Measurements from ENCODE around the gene NRXN3. TPM values are rescaled to one million over a fixed set of nuclear protein-coding genes. Genes with fewer than 3 reads are reported as not detected.

Gene NRXN3
- total RNA-seq, 1 experiment from 2014 or later, result not detected

- Histone ChIP-seq H3K27ac (ENCODE audit: low read depth, low read length) (no peak overlapping the region), H4K20me1 (ENCODE audit: insufficient read depth) (no peaks in the 10 kb centered on the region), H3K4me1 (ENCODE audit: control insufficient read depth in 1 of 2, insufficient read depth in 2 of 2, low read length in 2 of 2) (no peaks in the 10 kb centered on the region), H3K9ac (ENCODE audit: low read length) (no peak overlapping the region), H3K36me3 (ENCODE audit: control insufficient read depth in 1 of 2, insufficient read depth in 2 of 2, low read length in 2 of 2) (no peaks in the 10 kb centered on the region), H3K4me3 (replicated peaks in 1 of 2; ENCODE audit: low read depth in 1 of 2, low read length in 2 of 2) (no peak overlapping the region), H3K9me3 (ENCODE audit: control insufficient read depth in 1 of 2, insufficient read depth in 1 of 2, low read depth in 1 of 2, low read length in 2 of 2) (peaks cover 0 to 39% of the 10 kb centered on the region in 2 experiments; a peak in 2 of 4 replicates), H3K27me3 (ENCODE audit: insufficient read depth, low read length) (no peaks in the 10 kb centered on the region), H3K4me2 (ENCODE audit: low read length) (no peak overlapping the region), H2AFZ (ENCODE audit: low read depth, low read length, poor library complexity, severe bottlenecking) (no peak overlapping the region), H3K79me2 (ENCODE audit: insufficient read depth, low read length) (no peaks in the 10 kb centered on the region), H3K9me2 (ENCODE audit: insufficient read depth) (no peaks in the 10 kb centered on the region)
- TF ChIP-seq ATF3 (IDR thresholded peaks at IDR 0.05), result no peak
- no peak for TF ChIP-seq TCF7L2 (IDR thresholded peaks at IDR 0.05; ENCODE audit: borderline replicate concordance, extremely low read depth, insufficient read depth, insufficient read length)
- TF ChIP-seq SRF (IDR thresholded peaks at IDR 0.05; ENCODE audit: low read depth), result no peak
- no peak for TF ChIP-seq ZNF274 (IDR thresholded peaks at IDR 0.05; ENCODE audit: low read depth, low read length)
- TF ChIP-seq CBX3 (IDR thresholded peaks at IDR 0.05; ENCODE audit: low read depth), result no peak
- no peak for TF ChIP-seq REST (IDR thresholded peaks at IDR 0.05; ENCODE audit: low read depth)
- no peak for TF ChIP-seq POLR2A (IDR thresholded peaks at IDR 0.05; ENCODE audit: borderline replicate concordance, extremely low read depth, insufficient read depth, insufficient read length)
- TF ChIP-seq JUND (IDR thresholded peaks at IDR 0.05), result no peak
- TF ChIP-seq YY1 (IDR thresholded peaks at IDR 0.05; ENCODE audit: extremely low read depth, insufficient replicate concordance, low read depth, low read length), result no peak
- no peak for TF ChIP-seq MAX (IDR thresholded peaks at IDR 0.05)
- TF ChIP-seq CTCF (IDR thresholded peaks at IDR 0.05 in 2 of 3, conservative IDR thresholded peaks at IDR 0.05 in 1 of 3; ENCODE audit: borderline replicate concordance in 1 of 3, insufficient read depth in 1 of 3, low read depth in 2 of 3, low read length in 2 of 3), result no peak
- TF ChIP-seq, protein P1, sequence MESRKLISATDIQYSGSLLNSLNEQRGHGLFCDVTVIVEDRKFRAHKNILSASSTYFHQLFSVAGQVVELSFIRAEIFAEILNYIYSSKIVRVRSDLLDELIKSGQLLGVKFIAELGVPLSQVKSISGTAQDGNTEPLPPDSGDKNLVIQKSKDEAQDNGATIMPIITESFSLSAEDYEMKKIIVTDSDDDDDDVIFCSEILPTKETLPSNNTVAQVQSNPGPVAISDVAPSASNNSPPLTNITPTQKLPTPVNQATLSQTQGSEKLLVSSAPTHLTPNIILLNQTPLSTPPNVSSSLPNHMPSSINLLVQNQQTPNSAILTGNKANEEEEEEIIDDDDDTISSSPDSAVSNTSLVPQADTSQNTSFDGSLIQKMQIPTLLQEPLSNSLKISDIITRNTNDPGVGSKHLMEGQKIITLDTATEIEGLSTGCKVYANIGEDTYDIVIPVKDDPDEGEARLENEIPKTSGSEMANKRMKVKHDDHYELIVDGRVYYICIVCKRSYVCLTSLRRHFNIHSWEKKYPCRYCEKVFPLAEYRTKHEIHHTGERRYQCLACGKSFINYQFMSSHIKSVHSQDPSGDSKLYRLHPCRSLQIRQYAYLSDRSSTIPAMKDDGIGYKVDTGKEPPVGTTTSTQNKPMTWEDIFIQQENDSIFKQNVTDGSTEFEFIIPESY (IDR thresholded peaks at IDR 0.05; ENCODE audit: extremely low read depth, insufficient replicate concordance, low read length), result no peak
- no peak for TF ChIP-seq RAD21 (IDR thresholded peaks at IDR 0.05; ENCODE audit: low read depth)
- TF ChIP-seq POLR2AphosphoS5 (IDR thresholded peaks at IDR 0.05; ENCODE audit: low read depth, low read length), result no peak
- TF ChIP-seq FOSL1 (IDR thresholded peaks at IDR 0.05; ENCODE audit: low read depth), result no peak
- TF ChIP-seq EZH2 (IDR thresholded peaks at IDR 0.05), result no peak
- DNase-seq (ENCODE audit: low read depth, low spot score), result no peak
- no peak for ATAC-seq
- ChIA-PET POLR2A (no interaction called here), CTCF (no interaction called here), RAD21 (ENCODE audit: low non-redundant PET in 1 of 2, low total read pairs in 2 of 2, uncharacterized antibody in 2 of 2, unreplicated experiment in 2 of 2) (no interaction called here)
- BruUV-seq (replicated peaks), result no TSS peak
- intact Hi-C loops (cut with micrococcal nuclease), result no loop called here
Observed at GRCh38 chr14:79137836-79138235, 967.7 kb downstream of the NRXN3 start.

All from HCT116 (cell line).